K562 (cell line): ENCODE measurements around the gene MDK. TPM values are rescaled to one million over a fixed set of nuclear protein-coding genes. Genes with fewer than 3 reads are reported as not detected.

ENCODE experiments used
- BCLAF1 ChIP-seq, 2 experiments: fragments of 450-650 bp in 1 of 2; IDR thresholded peaks; 2 replicates each; pipeline ENCODE4 v1.6.1; 2011 to 2017; ENCODE audit warnings: low read depth in 2 of 2, antibody characterized with exemption in 1 of 2, borderline replicate concordance in 1 of 2, low read length in 1 of 2, mild to moderate bottlenecking in 1 of 2, mixed read lengths in 1 of 2; ENCODE audit not compliant: control insufficient read depth in 1 of 2
- CBFA2T2 ChIP-seq: fragments of 450-650 bp; conservative IDR thresholded peaks from 2 replicates; pipeline ENCODE4 v1.6.1; 2017; ENCODE audit warnings: mild to moderate bottlenecking
- FOXA3 ChIP-seq, 2 experiments: fragments of 450-650 bp in 1 of 2; sonication (generic) in 1 of 2; formaldehyde crosslinking; IDR thresholded peaks in 1 of 2; conservative IDR thresholded peaks in 1 of 2; 2 replicates each; pipeline versions ENCODE4 v1.4.0 to v1.8.0; 2020 to 2022; ENCODE audit warnings: mild to moderate bottlenecking in 2 of 2, missing genetic modification reagents in 1 of 2
- FOXJ2 ChIP-seq: fragments of 200-800 bp; sonication (Bioruptor generic); IDR thresholded peaks from 2 replicates; pipeline ENCODE4 v1.6.1; 2016; ENCODE audit warnings: missing genetic modification characterization, missing compliant biosample characterization
- HBP1 ChIP-seq: fragments of 450-650 bp; formaldehyde crosslinking; IDR thresholded peaks from 2 replicates; pipeline ENCODE4 v1.4.0; 2022; ENCODE audit warnings: missing genetic modification characterization
- HMGN3 ChIP-seq: IDR thresholded peaks from 2 replicates; pipeline ENCODE4 v1.6.1; 2011; ENCODE audit warnings: borderline replicate concordance, low read depth, mild to moderate bottlenecking, mixed read lengths, low read length; ENCODE audit not compliant: insufficient read length; ENCODE audit errors: extremely low read depth
- KDM2B ChIP-seq: fragments of 250-450 bp; sonication (Bioruptor Pico); IDR thresholded peaks from 2 replicates; pipeline ENCODE4 v1.8.0; 2021; ENCODE audit warnings: mild to moderate bottlenecking, moderate library complexity
- LARP7 ChIP-seq: fragments of 450-650 bp; IDR thresholded peaks from 2 replicates; pipeline ENCODE4 v1.6.1; 2016
- LCOR ChIP-seq: sonication (generic); formaldehyde crosslinking; IDR thresholded peaks from 2 replicates; pipeline ENCODE4 v1.8.0; 2022; ENCODE audit warnings: mild to moderate bottlenecking, missing genetic modification reagents
- RAD21 ChIP-seq, 2 experiments: fragments of 250-450 bp in 1 of 2; fragments of 450-650 bp in 1 of 2; sonication (Bioruptor Pico) in 1 of 2; formaldehyde crosslinking in 1 of 2; IDR thresholded peaks in 1 of 2; conservative IDR thresholded peaks in 1 of 2; 2 replicates each; pipeline versions ENCODE4 v1.4.0 to v1.8.0; 2020 to 2022; ENCODE audit warnings: mild to moderate bottlenecking in 2 of 2, moderate library complexity in 1 of 2
- SRSF7 ChIP-seq: fragments of 200-400 bp; formaldehyde crosslinking; optimal IDR thresholded peaks from 2 replicates; pipeline ENCODE3; 2017; ENCODE audit warnings: mild to moderate bottlenecking, low read depth, low read length
- SUPT5H ChIP-seq: fragments of 450-650 bp; IDR thresholded peaks from 2 replicates; pipeline ENCODE4 v1.6.1; 2016
- TAF7 ChIP-seq: fragments of 450-650 bp; IDR thresholded peaks from 2 replicates; pipeline ENCODE4 v1.6.1; 2016; ENCODE audit warnings: missing genetic modification characterization, missing compliant biosample characterization
- WHSC1 ChIP-seq: IDR thresholded peaks from one replicate; pipeline ENCODE4 v1.6.1; 2012; ENCODE audit warnings: low read length, control low read depth, inconsistent platforms
- ZBTB17 ChIP-seq: fragments of 450-650 bp; formaldehyde crosslinking; IDR thresholded peaks from 2 replicates; pipeline ENCODE4 v1.4.0; 2020; ENCODE audit warnings: mild to moderate bottlenecking
- ZFX ChIP-seq: sonication (generic); formaldehyde crosslinking; IDR thresholded peaks from 2 replicates; pipeline ENCODE4 v1.8.0; 2022; ENCODE audit warnings: mild to moderate bottlenecking, missing genetic modification reagents, moderate library complexity
- ZNF174 ChIP-seq: fragments of 250-450 bp; sonication (Bioruptor Pico); IDR thresholded peaks from 2 replicates; pipeline ENCODE4 v1.4.0; 2020; ENCODE audit warnings: mild to moderate bottlenecking
- ZNF217 ChIP-seq: sonication (generic); formaldehyde crosslinking; IDR thresholded peaks from 2 replicates; pipeline ENCODE4 v1.8.0; 2022; ENCODE audit warnings: mild to moderate bottlenecking, missing genetic modification reagents
- ZNF311 ChIP-seq: fragments of 250-450 bp; sonication (Bioruptor Pico); IDR thresholded peaks from 2 replicates; pipeline ENCODE4 v1.4.0; 2020; ENCODE audit warnings: mild to moderate bottlenecking, moderate library complexity
- ZNF699 ChIP-seq: fragments of 250-450 bp; sonication (Bioruptor Pico); IDR thresholded peaks from 2 replicates; pipeline ENCODE4 v1.8.0; 2021; ENCODE audit warnings: mild to moderate bottlenecking, moderate library complexity; ENCODE audit not compliant: insufficient replicate concordance
- ZZZ3 ChIP-seq: fragments of 450-650 bp; IDR thresholded peaks from 2 replicates; pipeline ENCODE4 v1.6.1; 2016; ENCODE audit warnings: antibody characterized with exemption, mild to moderate bottlenecking, moderate library complexity
- polyA plus RNA-seq, 8 experiments: library from polyadenylated mRNA; depleted of rRNA in 4 of 8; stranded (reverse) in 5 of 8; unstranded in 3 of 8; fragments of >200 nt; fragmentation: Nextera tagmentation in 2 of 8; fragmentation: Illumina TruSeq in 1 of 8; extraction: Ambion mirVana in 2 of 8; extraction: Trizol in 1 of 8; gene quantifications; 2 replicates each; pipeline versions ENCODE4 v1.2.1 to v1.2.3, GENCODE V29; 2011 to 2014; ENCODE audit warnings: inconsistent platforms in 1 of 8, missing spikeins in 1 of 8
- total RNA-seq, 7 experiments: library from RNA; depleted of rRNA in 6 of 7; stranded (reverse); fragments of >200 nt in 6 of 7; fragmentation: Illumina TruSeq in 2 of 7; extraction: Trizol in 2 of 7; gene quantifications; 2 replicates each; pipeline versions ENCODE4 v1.2.1 to v1.2.3, GENCODE V29; 2011 to 2021; ENCODE audit warnings: low replicate concordance in 1 of 7
- TF ChIP-seq, protein P1 (sequence below): fragments of 450-650 bp; formaldehyde crosslinking; IDR thresholded peaks from 2 replicates; pipeline ENCODE4 v1.4.0; 2020; ENCODE audit warnings: mild to moderate bottlenecking, moderate library complexity

The MDK gene
- total and polyA plus RNA-seq, 9 of the 15 experiments (the other 6 are each of a cell fraction or from before 2014, with no cell fraction given), result 20.7 to 700 (median 350) TPM

DNA sequence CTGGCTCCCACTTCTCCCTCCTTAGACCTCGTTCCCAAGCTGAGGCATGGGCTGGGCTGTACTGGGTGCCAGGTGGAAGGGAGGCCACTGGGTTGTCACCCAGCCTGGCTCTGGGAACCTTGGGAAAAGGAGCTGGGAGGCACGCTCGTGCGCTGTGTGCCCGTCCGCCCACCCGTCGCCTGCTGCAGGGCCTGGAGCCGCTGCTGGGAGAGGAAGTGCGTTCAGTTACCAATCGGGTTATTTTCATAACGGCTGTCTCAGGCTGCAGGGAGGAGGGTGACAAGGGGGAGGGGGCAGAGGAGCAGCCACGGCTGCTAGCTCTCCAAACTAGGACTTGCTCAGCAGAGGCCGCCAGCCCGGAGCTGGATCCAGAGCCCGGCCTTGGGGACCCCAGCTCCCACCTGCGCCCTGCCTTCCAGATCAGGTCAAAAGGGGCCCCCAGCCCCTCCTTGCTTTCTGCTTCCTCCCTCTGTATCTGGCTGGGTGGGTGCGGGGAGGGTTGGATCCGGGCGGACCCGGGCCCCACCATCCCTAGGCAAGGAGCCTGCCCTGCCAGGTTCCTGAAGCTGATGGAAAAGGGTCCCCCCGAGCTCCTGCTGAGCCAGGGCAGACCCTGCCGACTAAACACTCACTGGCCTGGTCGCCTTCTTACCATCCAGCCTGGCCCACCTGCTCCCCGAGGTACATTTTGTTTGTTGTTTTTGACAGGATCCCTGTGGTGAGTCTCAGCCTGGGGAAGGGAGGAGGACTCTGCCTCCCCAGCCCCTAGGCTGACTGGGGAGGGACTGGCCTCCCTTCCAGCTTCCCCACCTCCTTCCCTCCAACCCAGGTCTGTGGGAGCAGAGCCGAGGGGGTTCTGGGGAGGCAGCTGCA, 19.9 kb upstream of the MDK start (continued):
- TF ChIP-seq, protein P1, sequence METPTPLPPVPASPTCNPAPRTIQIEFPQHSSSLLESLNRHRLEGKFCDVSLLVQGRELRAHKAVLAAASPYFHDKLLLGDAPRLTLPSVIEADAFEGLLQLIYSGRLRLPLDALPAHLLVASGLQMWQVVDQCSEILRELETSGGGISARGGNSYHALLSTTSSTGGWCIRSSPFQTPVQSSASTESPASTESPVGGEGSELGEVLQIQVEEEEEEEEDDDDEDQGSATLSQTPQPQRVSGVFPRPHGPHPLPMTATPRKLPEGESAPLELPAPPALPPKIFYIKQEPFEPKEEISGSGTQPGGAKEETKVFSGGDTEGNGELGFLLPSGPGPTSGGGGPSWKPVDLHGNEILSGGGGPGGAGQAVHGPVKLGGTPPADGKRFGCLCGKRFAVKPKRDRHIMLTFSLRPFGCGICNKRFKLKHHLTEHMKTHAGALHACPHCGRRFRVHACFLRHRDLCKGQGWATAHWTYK (CRISPR knock-in tag), result 0 out of 2 replicates have a peak, but pooled peaks have one; percentile 40
- TF ChIP-seq ZBTB17 (CRISPR knock-in tag), result 0 out of 2 replicates have a peak, but pooled peaks have one; percentile 30
- TF ChIP-seq WHSC1, result no peak
- no peak for TF ChIP-seq TAF7 (tag)
- no peak for TF ChIP-seq FOXJ2
- TF ChIP-seq HMGN3, result peak; percentile 73
- peak; percentile 54 for TF ChIP-seq SUPT5H
- peak; percentile 91 for TF ChIP-seq ZFX (CRISPR knock-in tag)
- no peak for TF ChIP-seq BCLAF1 (IDR thresholded peaks at IDR 0.05; ENCODE audit: borderline replicate concordance in 1 of 2, control insufficient read depth in 1 of 2, low read depth in 2 of 2, low read length in 1 of 2)
- TF ChIP-seq ZNF174 (CRISPR knock-in tag), result no peak
- peak; percentile 18 to 21; a peak in 2 of 4 replicates for TF ChIP-seq RAD21 (CRISPR knock-in tag; conservative IDR thresholded peaks at IDR 0.05 in 1 of 2, IDR thresholded peaks at IDR 0.05 in 1 of 2)
- TF ChIP-seq CBFA2T2, result no peak
- peak; percentile 48; the same call in 1 of the 2 replicates for TF ChIP-seq HBP1
- no peak for TF ChIP-seq ZNF699 (CRISPR knock-in tag)
- no peak for TF ChIP-seq ZZZ3
- TF ChIP-seq SRSF7, result no peak
- TF ChIP-seq LCOR, result no peak
- no peak for TF ChIP-seq KDM2B (CRISPR knock-in tag)
- TF ChIP-seq ZNF217 (CRISPR knock-in tag), result no peak
- no peak for TF ChIP-seq FOXA3 (CRISPR knock-in tag; conservative IDR thresholded peaks at IDR 0.05 in 1 of 2, IDR thresholded peaks at IDR 0.05 in 1 of 2)
- no peak for TF ChIP-seq LARP7
- peak; percentile 44; the same call in 1 of the 2 replicates for TF ChIP-seq ZNF311 (CRISPR knock-in tag)
